ENCODE data around the gene CTH. TPM values are rescaled to one million over a fixed set of nuclear protein-coding genes. Genes with fewer than 3 reads are reported as not detected.

Gene CTH
- total and polyA plus RNA-seq, 2 experiments from 2014 or later: 31.0 to 34.3 TPM

DNA sequence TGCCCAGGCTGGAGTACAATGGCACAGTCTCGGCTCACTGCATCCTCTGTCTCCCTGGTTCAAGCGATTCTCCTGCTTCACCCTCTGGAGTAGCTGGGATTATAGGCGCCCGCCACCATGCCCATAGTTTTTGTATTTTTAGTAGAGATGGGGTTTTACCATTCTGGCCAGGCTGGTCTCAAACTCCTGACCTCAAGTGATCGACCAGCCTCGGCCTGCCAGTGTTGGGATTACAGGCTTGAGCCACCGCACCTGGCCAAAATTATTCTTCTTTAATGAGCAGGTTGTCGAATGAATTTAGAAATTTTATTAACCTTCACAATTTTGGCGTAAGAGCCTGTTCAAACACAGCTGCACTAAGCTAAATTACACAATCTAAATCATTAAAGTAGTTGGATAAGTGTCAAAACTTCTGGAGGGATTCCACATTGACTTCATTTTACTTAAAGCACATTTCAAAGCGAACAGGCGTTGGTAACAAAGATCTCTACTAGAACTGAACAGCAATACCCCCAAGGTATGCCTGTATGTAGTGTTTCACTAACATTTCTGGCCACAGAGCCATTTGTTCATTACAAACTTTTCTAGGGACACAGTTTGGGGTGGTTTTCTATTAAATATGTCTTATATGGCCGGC is 5.2 kb upstream of the CTH start:
- Mint-ChIP-seq H3K36me3 (ENCODE audit: low read depth) (no peaks in the 10 kb centered on the region), H3K27ac (no peak overlapping the region), H3K27me3 (ENCODE audit: insufficient read depth, low read depth, poor library complexity) (peaks cover 2% of the 10 kb centered on the region), H3K9me3 (no peaks in the 10 kb centered on the region), H3K4me1 (peaks cover 18% of the 10 kb centered on the region; the same call in 2 of the 3 replicates), H3K4me3 (no peak overlapping the region)
- Histone ChIP-seq H3F3A (replicated peaks; ENCODE audit: low read depth) (no peaks in the 10 kb centered on the region), H3K9me2 (ENCODE audit: insufficient read depth) (no peaks in the 10 kb centered on the region), H3K79me2 (replicated peaks; ENCODE audit: insufficient read depth) (no peaks in the 10 kb centered on the region), H3K27ac (ENCODE audit: low read depth) (no peak overlapping the region), H2AFZ (no peak overlapping the region), H3K4me2 (no peak overlapping the region), H3K27me3 (ENCODE audit: insufficient read depth) (no peaks in the 10 kb centered on the region), H3K36me3 (ENCODE audit: insufficient read depth) (no peaks in the 10 kb centered on the region), H4K20me1 (replicated peaks; ENCODE audit: insufficient read depth) (no peaks in the 10 kb centered on the region), H3K4me3 (no peak overlapping the region), H3K4me1 (ENCODE audit: insufficient read depth) (no peaks in the 10 kb centered on the region)
- TF ChIP-seq EZH2 (IDR thresholded peaks at IDR 0.05; ENCODE audit: low read depth, unreplicated experiment): no peak
- TF ChIP-seq, protein P1, sequence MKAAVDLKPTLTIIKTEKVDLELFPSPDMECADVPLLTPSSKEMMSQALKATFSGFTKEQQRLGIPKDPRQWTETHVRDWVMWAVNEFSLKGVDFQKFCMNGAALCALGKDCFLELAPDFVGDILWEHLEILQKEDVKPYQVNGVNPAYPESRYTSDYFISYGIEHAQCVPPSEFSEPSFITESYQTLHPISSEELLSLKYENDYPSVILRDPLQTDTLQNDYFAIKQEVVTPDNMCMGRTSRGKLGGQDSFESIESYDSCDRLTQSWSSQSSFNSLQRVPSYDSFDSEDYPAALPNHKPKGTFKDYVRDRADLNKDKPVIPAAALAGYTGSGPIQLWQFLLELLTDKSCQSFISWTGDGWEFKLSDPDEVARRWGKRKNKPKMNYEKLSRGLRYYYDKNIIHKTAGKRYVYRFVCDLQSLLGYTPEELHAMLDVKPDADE (IDR thresholded peaks at IDR 0.05): no peak
- DNase-seq (ENCODE audit: low spot score): no peak
- ATAC-seq: no peak

DNA sequence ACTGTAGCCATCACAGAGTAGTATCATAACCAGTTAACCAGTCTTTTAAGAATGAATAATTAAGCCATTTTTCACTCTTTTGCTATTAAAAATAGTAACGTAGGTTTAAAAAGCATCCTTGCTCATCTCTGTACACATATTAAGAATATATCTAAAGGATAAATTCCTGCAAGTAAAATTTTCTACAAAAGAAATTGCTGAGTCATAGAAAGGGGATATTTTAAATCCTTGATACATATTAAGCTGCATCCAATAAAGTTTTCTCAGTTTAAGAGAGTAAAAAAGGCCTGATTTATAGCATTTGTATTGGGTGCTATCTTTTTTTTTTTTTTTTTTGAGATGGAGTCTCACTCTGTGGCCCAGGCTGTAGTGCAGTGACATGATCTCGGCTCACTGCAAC is 1.9 kb upstream of the CTH start:
- Histone ChIP-seq H3K4me2 (no peak overlapping the region), H2AFZ (peak overlapping the region; percentile 45), H3K79me2 (replicated peaks; ENCODE audit: insufficient read depth) (peaks cover 29% of the 10 kb centered on the region), H3K27me3 (ENCODE audit: insufficient read depth) (no peaks in the 10 kb centered on the region), H3K4me1 (ENCODE audit: insufficient read depth) (no peaks in the 10 kb centered on the region), H3K27ac (ENCODE audit: low read depth) (no peak overlapping the region), H3K36me3 (ENCODE audit: insufficient read depth) (no peaks in the 10 kb centered on the region), H4K20me1 (replicated peaks; ENCODE audit: insufficient read depth) (no peaks in the 10 kb centered on the region), H3K4me3 (no peak overlapping the region), H3K9me2 (ENCODE audit: insufficient read depth) (no peaks in the 10 kb centered on the region), H3F3A (replicated peaks; ENCODE audit: low read depth) (no peaks in the 10 kb centered on the region)
- Mint-ChIP-seq H3K36me3 (ENCODE audit: low read depth) (peaks cover 17% of the 10 kb centered on the region), H3K27ac (no peak overlapping the region), H3K4me3 (no peak overlapping the region), H3K9me3 (no peaks in the 10 kb centered on the region), H3K4me1 (peaks cover 12% of the 10 kb centered on the region; the same call in 2 of the 3 replicates), H3K27me3 (ENCODE audit: insufficient read depth, low read depth, poor library complexity) (peaks cover 6% of the 10 kb centered on the region)
- no peak for DNase-seq (ENCODE audit: low spot score)
- TF ChIP-seq, protein P1 (IDR thresholded peaks at IDR 0.05): no peak
- TF ChIP-seq EZH2phosphoT487 (IDR thresholded peaks at IDR 0.05; ENCODE audit: unreplicated experiment): no peak
- no peak for TF ChIP-seq STAT1 (IDR thresholded peaks at IDR 0.05; ENCODE audit: unreplicated experiment)
- no peak for TF ChIP-seq EZH2 (IDR thresholded peaks at IDR 0.05; ENCODE audit: low read depth, unreplicated experiment)
- TF ChIP-seq JUNB (IDR thresholded peaks at IDR 0.05; ENCODE audit: unreplicated experiment): no peak
- no peak for TF ChIP-seq POLR2AphosphoS5 (IDR thresholded peaks at IDR 0.05; ENCODE audit: low read depth)
- no peak for TF ChIP-seq NANOG (IDR thresholded peaks at IDR 0.05; ENCODE audit: borderline replicate concordance)
- TF ChIP-seq CREB1 (CRISPR knock-in tag; IDR thresholded peaks at IDR 0.05; ENCODE audit: low read depth): no peak
- TF ChIP-seq, protein P2, sequence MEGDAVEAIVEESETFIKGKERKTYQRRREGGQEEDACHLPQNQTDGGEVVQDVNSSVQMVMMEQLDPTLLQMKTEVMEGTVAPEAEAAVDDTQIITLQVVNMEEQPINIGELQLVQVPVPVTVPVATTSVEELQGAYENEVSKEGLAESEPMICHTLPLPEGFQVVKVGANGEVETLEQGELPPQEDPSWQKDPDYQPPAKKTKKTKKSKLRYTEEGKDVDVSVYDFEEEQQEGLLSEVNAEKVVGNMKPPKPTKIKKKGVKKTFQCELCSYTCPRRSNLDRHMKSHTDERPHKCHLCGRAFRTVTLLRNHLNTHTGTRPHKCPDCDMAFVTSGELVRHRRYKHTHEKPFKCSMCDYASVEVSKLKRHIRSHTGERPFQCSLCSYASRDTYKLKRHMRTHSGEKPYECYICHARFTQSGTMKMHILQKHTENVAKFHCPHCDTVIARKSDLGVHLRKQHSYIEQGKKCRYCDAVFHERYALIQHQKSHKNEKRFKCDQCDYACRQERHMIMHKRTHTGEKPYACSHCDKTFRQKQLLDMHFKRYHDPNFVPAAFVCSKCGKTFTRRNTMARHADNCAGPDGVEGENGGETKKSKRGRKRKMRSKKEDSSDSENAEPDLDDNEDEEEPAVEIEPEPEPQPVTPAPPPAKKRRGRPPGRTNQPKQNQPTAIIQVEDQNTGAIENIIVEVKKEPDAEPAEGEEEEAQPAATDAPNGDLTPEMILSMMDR (conservative IDR thresholded peaks at IDR 0.05; ENCODE audit: low read depth in 2 of 2): no peak
- TF ChIP-seq ZNF331 (CRISPR knock-in tag; IDR thresholded peaks at IDR 0.05; ENCODE audit: low read depth): no peak
- ATAC-seq: no peak

Measured in GM23338 (cell line).